AG10803 (cell line): ENCODE data around the gene EPS15.

Experiments used
- DNase-seq: peaks from one replicate; pipeline ENCODE4 v3.0.0; 2010; ENCODE audit warnings: low read depth
- H3K4me3 ChIP-seq: 2 replicates; pipeline ENCODE4 v1.5.1; 2011; ENCODE audit warnings: mild to moderate bottlenecking, low read length, control low read depth
- CTCF ChIP-seq: conservative IDR thresholded peaks from 2 replicates; pipeline ENCODE4 v1.5.1; 2011; ENCODE audit warnings: mild to moderate bottlenecking, low read length, control low read depth, inconsistent platforms

EPS15 gene

GRCh38 chr1:51519048-51519864 lies at the start of gene EPS15:
Gene EPS15, minus strand, starts transcription at chr1:51519266. Its CDS starts 35 bp downstream, at chr1:51519231.
- H3K4me3 ChIP-seq, result peak within 1 kb of the TSS; percentile 83
- peak; percentile 79 for DNase-seq
- no peak for TF ChIP-seq CTCF

GRCh38 chr1:51568231-51568935 lies 49.3 kb upstream of the EPS15 start:
- DNase-seq, result no peak

GRCh38 chr1:51567653-51568052 lies 48.6 kb upstream of the EPS15 start:
- TF ChIP-seq CTCF, result no peak
- no peak overlapping the region for H3K4me3 ChIP-seq
- DNase-seq, result peak; percentile 96

More at GRCh38 chr1:51568231-51568935, 49.3 kb upstream of the EPS15 start:
- no peak overlapping the region for H3K4me3 ChIP-seq
- no peak for TF ChIP-seq CTCF

- H3K4me3 ChIP-seq, result no peak overlapping the region
- no peak for DNase-seq
- no peak for TF ChIP-seq CTCF
These were observed 47.2 kb upstream of the EPS15 start for GRCh38 chr1:51566260-51566659.

GRCh38 chr1:51565009-51565408 lies 45.9 kb upstream of the EPS15 start:
- no peak for DNase-seq
- TF ChIP-seq CTCF, result no peak
- H3K4me3 ChIP-seq, result no peak overlapping the region

- peak; percentile 36 for DNase-seq
- no peak overlapping the region for H3K4me3 ChIP-seq
- TF ChIP-seq CTCF, result no peak
These were observed 45.1 kb upstream of the EPS15 start for GRCh38 chr1:51564124-51564523.
